H9 (cell line): ENCODE results near the gene CD300C. TPM values are rescaled to one million over a fixed set of nuclear protein-coding genes. Genes with fewer than 3 reads are reported as not detected.

Source experiments
- DNase-seq: peaks from one replicate; pipeline ENCODE4 v3.0.0-alpha.2; 2017
- H2AFZ ChIP-seq: one replicate; pipeline ENCODE4 v1.6.1; 2013; ENCODE audit warnings: mild to moderate bottlenecking, low read length, control low read depth, moderate library complexity
- H2AK5ac ChIP-seq: 2 replicates; pipeline ENCODE4 v1.6.1; 2013; ENCODE audit warnings: low read length, control low read depth, mixed read lengths; ENCODE audit not compliant: insufficient read length
- H2BK120ac ChIP-seq: one replicate; pipeline ENCODE4 v1.6.1; 2013; ENCODE audit warnings: low read depth, mild to moderate bottlenecking, low read length, control low read depth, inconsistent platforms; ENCODE audit not compliant: poor library complexity, severe bottlenecking
- H2BK12ac ChIP-seq: 2 replicates; pipeline ENCODE4 v1.6.1; 2013; ENCODE audit warnings: low read length, control low read depth, mixed read lengths, low read depth; ENCODE audit not compliant: insufficient read length
- H2BK15ac ChIP-seq: 2 replicates; pipeline ENCODE4 v1.6.1; 2013; ENCODE audit warnings: low read depth, low read length, control low read depth
- H2BK20ac ChIP-seq: one replicate; pipeline ENCODE4 v1.6.1; 2013; ENCODE audit warnings: low read depth, mild to moderate bottlenecking, low read length, control low read depth, inconsistent platforms; ENCODE audit not compliant: poor library complexity, severe bottlenecking
- H2BK5ac ChIP-seq: 2 replicates; pipeline ENCODE4 v1.6.1; 2013; ENCODE audit warnings: low read length, control low read depth, mixed read lengths; ENCODE audit not compliant: insufficient read length
- H3K14ac ChIP-seq: 2 replicates; pipeline ENCODE4 v1.6.1; 2013; ENCODE audit warnings: low read length, control low read depth; ENCODE audit not compliant: insufficient read depth
- H3K18ac ChIP-seq: 2 replicates; pipeline ENCODE4 v1.6.1; 2013; ENCODE audit warnings: low read depth, mild to moderate bottlenecking, mixed read lengths, low read length, control low read depth; ENCODE audit not compliant: insufficient read length
- H3K23ac ChIP-seq: 2 replicates; pipeline ENCODE4 v1.6.1; 2013; ENCODE audit warnings: low read length, control low read depth, mixed read lengths, low read depth; ENCODE audit not compliant: insufficient read length
- H3K23me2 ChIP-seq: 2 replicates; pipeline ENCODE4 v1.6.1; 2013; ENCODE audit warnings: low read depth, mild to moderate bottlenecking, mixed read lengths, low read length, control low read depth; ENCODE audit not compliant: insufficient read length, poor library complexity, severe bottlenecking
- H3K27ac ChIP-seq: 2 replicates; pipeline ENCODE4 v1.5.1; 2013; ENCODE audit warnings: low read length, control low read depth, mixed read lengths, low read depth; ENCODE audit not compliant: insufficient read length
- H3K27me3 ChIP-seq: 2 replicates; pipeline ENCODE4 v1.6.1; 2013; ENCODE audit warnings: low read length, control low read depth, inconsistent platforms; ENCODE audit not compliant: insufficient read depth
- H3K4ac ChIP-seq: 2 replicates; pipeline ENCODE4 v1.6.1; 2013; ENCODE audit warnings: low read depth, mild to moderate bottlenecking, control low read depth, inconsistent platforms, low read length, moderate library complexity
- H3K4me1 ChIP-seq: 2 replicates; pipeline ENCODE4 v1.6.1; 2013; ENCODE audit warnings: low read length, control low read depth, inconsistent platforms; ENCODE audit not compliant: insufficient read depth
- H3K4me2 ChIP-seq: 2 replicates; pipeline ENCODE4 v1.6.1; 2013; ENCODE audit warnings: low read length, control low read depth, mixed read lengths; ENCODE audit not compliant: insufficient read length, insufficient read depth
- H3K56ac ChIP-seq: 2 replicates; pipeline ENCODE4 v1.6.1; 2013; ENCODE audit warnings: low read depth, mild to moderate bottlenecking, mixed read lengths, low read length, control low read depth; ENCODE audit not compliant: insufficient read length
- H3K79me1 ChIP-seq: 2 replicates; pipeline ENCODE4 v1.6.1; 2013; ENCODE audit warnings: low read depth, mild to moderate bottlenecking, moderate library complexity, low read length, control low read depth, inconsistent platforms; ENCODE audit not compliant: insufficient read depth, poor library complexity, severe bottlenecking
- H3K79me2 ChIP-seq: 2 replicates; pipeline ENCODE4 v1.6.1; 2013; ENCODE audit warnings: low read length, control low read depth, inconsistent platforms; ENCODE audit not compliant: insufficient read depth
- H3K9ac ChIP-seq: 2 replicates; pipeline ENCODE4 v1.6.1; 2013; ENCODE audit warnings: low read length, control low read depth, mixed read lengths; ENCODE audit not compliant: insufficient read length; ENCODE audit errors: extremely low read depth
- H3K9me3 ChIP-seq: one replicate; pipeline ENCODE4 v1.6.1; 2013; ENCODE audit warnings: low read depth, low read length, inconsistent platforms; ENCODE audit not compliant: control insufficient read depth
- H3T11ph ChIP-seq: one replicate; pipeline ENCODE4 v1.6.1; 2013; ENCODE audit warnings: mild to moderate bottlenecking, low read length, control low read depth, inconsistent platforms
- H4K20me1 ChIP-seq: one replicate; pipeline ENCODE4 v1.6.1; 2013; ENCODE audit not compliant: control insufficient read depth, insufficient read length, insufficient read depth
- H4K5ac ChIP-seq: 2 replicates; pipeline ENCODE4 v1.6.1; 2013; ENCODE audit warnings: low read depth, mild to moderate bottlenecking, mixed read lengths, low read length, control low read depth; ENCODE audit not compliant: insufficient read length
- H4K8ac ChIP-seq: replicated peaks from 2 replicates; pipeline ENCODE4 v1.6.1; 2013; ENCODE audit warnings: low read length, control low read depth, mixed read lengths, low read depth; ENCODE audit not compliant: insufficient read length
- H4K91ac ChIP-seq: 2 replicates; pipeline ENCODE4 v1.6.1; 2013; ENCODE audit warnings: low read depth, mild to moderate bottlenecking, moderate library complexity, mixed read lengths, low read length, control low read depth; ENCODE audit not compliant: insufficient read length
- H3K27ac Mint-ChIP-seq, 3 experiments: 2 replicates in 2 of 3; 3 replicates in 1 of 3; pipeline ENCODE4 v1.8.0; 2020 to 2021; ENCODE audit warnings: mixed read lengths in 3 of 3, mild to moderate bottlenecking in 1 of 3, moderate library complexity in 1 of 3
- H3K27me3 Mint-ChIP-seq: 2 replicates; pipeline ENCODE4 v1.8.0; 2021; ENCODE audit warnings: low read depth, mild to moderate bottlenecking, moderate library complexity, mixed read lengths
- H3K36me3 Mint-ChIP-seq, 3 experiments: 2 replicates in 2 of 3; 3 replicates in 1 of 3; pipeline ENCODE4 v1.8.0; 2020 to 2021; ENCODE audit warnings: low read depth in 3 of 3, mixed read lengths in 3 of 3; ENCODE audit not compliant: insufficient read depth in 1 of 3
- H3K4me1 Mint-ChIP-seq, 2 experiments: 2 replicates each; pipeline ENCODE4 v1.8.0; 2020; ENCODE audit warnings: mixed read lengths in 2 of 2
- H3K4me3 Mint-ChIP-seq, 2 experiments: 2 replicates in 1 of 2; 3 replicates in 1 of 2; pipeline ENCODE4 v1.8.0; 2020 to 2021; ENCODE audit warnings: mild to moderate bottlenecking in 2 of 2, mixed read lengths in 2 of 2, moderate library complexity in 1 of 2
- H3K9me3 Mint-ChIP-seq, 2 experiments: 2 replicates in 1 of 2; 3 replicates in 1 of 2; pipeline ENCODE4 v1.8.0; 2020; ENCODE audit warnings: mild to moderate bottlenecking in 2 of 2, mixed read lengths in 2 of 2, moderate library complexity in 1 of 2
- WGBS: extraction: QIAGEN DNeasy Blood & Tissue Kit; methylation state at CpG from one replicate; pipeline ENCODE4 v1.1.7; 2013; ENCODE audit warnings: missing lambda C conversion rate, low lambda C conversion rate, mixed read lengths; ENCODE audit not compliant: insufficient read length; ENCODE audit errors: extremely low coverage; 5-methylcytosine and 5-hydroxymethylcytosine counted together
- total RNA-seq: library from RNA; stranded (reverse); gene quantifications from 2 replicates; pipeline ENCODE4 v1.2.1, GENCODE V29; 2021
- TF ChIP-seq, protein P1 (sequence below): fragments of 200-600 bp; sonication (generic); conservative IDR thresholded peaks from 3 replicates; pipeline ENCODE4 v1.8.0; 2021; ENCODE audit warnings: antibody characterized with exemption, mild to moderate bottlenecking

Gene CD300C
- total RNA-seq, 1 experiment from 2014 or later, result not detected

DNA sequence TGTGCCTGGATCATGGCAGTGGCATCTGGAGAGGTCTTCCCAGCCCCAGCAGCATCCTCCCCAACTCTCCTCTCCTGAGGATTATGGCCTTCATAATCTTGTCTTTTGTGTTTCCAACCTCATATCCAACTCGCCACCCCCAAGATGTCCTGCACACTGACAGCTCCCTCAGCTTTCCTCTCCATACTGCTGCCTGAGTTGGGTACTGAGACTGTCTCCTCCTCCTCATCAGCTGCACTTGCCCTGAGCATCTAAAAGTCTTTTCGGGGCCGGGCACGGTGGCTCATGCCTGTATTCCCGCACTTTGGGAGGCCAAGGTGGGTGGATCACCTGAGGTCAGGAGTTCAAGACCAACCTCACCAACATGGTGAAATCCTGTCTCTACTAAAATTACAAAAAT, 16.7 kb downstream of the CD300C start:
- Histone ChIP-seq H2BK5ac (no peak overlapping the region), H3K79me1 (no peaks in the 10 kb centered on the region), H3K4ac (no peak overlapping the region), H3K9me3 (no peaks in the 10 kb centered on the region), H3K18ac (no peak overlapping the region), H4K91ac (no peak overlapping the region), H3K27me3 (no peaks in the 10 kb centered on the region; the same call in 1 of the 2 replicates), H3K23ac (no peak overlapping the region), H3K27ac (no peak overlapping the region), H3K14ac (no peak overlapping the region), H2BK20ac (no peak overlapping the region), H4K20me1 (no peaks in the 10 kb centered on the region), H2BK15ac (no peak overlapping the region), H2BK120ac (no peak overlapping the region), H4K5ac (no peak overlapping the region), H3K4me2 (no peak overlapping the region), H3T11ph (no peak overlapping the region), H2AFZ (no peak overlapping the region), H3K9ac (no peak overlapping the region), H3K56ac (no peak overlapping the region), H4K8ac (no peak overlapping the region), H3K79me2 (no peaks in the 10 kb centered on the region), H2AK5ac (no peak overlapping the region), H3K23me2 (no peaks in the 10 kb centered on the region), H3K4me1 (peaks cover 2% of the 10 kb centered on the region), H2BK12ac (no peak overlapping the region)
- Mint-ChIP-seq H3K4me1 (peaks cover 8 to 10% of the 10 kb centered on the region in 2 experiments), H3K27ac (no peak overlapping the region), H3K36me3 (no peaks in the 10 kb centered on the region; a peak in 1 of 7 replicates), H3K27me3 (peaks cover 64% of the 10 kb centered on the region), H3K9me3 (no peaks in the 10 kb centered on the region; a peak in 1 of 5 replicates), H3K4me3 (no peak overlapping the region)
- TF ChIP-seq, protein P1, sequence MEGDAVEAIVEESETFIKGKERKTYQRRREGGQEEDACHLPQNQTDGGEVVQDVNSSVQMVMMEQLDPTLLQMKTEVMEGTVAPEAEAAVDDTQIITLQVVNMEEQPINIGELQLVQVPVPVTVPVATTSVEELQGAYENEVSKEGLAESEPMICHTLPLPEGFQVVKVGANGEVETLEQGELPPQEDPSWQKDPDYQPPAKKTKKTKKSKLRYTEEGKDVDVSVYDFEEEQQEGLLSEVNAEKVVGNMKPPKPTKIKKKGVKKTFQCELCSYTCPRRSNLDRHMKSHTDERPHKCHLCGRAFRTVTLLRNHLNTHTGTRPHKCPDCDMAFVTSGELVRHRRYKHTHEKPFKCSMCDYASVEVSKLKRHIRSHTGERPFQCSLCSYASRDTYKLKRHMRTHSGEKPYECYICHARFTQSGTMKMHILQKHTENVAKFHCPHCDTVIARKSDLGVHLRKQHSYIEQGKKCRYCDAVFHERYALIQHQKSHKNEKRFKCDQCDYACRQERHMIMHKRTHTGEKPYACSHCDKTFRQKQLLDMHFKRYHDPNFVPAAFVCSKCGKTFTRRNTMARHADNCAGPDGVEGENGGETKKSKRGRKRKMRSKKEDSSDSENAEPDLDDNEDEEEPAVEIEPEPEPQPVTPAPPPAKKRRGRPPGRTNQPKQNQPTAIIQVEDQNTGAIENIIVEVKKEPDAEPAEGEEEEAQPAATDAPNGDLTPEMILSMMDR, result no peak
- no CpG with 5 or more reads among the region's 5 CpGs for WGBS
- DNase-seq, result peak; percentile 10
